Ascending aorta (tissue), 2 donors: ENCODE data around the gene STXBP6. TPM values are rescaled to one million over a fixed set of nuclear protein-coding genes. Genes with fewer than 3 reads are reported as not detected.

Experiments
- DNase-seq, 2 donors: peaks; one replicate each; pipeline ENCODE4 v3.0.0-alpha.2; 2019; ENCODE audit warnings: low spot score in 2 of 2
- H3K27ac ChIP-seq, 2 donors: fragments of 200-600 bp; sonication (generic); one replicate each; pipeline ENCODE4 v1.5.1; 2016 to 2017; ENCODE audit warnings: mild to moderate bottlenecking in 1 of 2
- H3K27me3 ChIP-seq: fragments of 200-600 bp; sonication (generic); one replicate; pipeline ENCODE4 v1.5.1; 2017
- H3K36me3 ChIP-seq, 2 donors: fragments of 200-600 bp; sonication (generic); one replicate each; pipeline ENCODE4 v1.5.1; 2016
- H3K4me1 ChIP-seq, 2 donors: fragments of 200-600 bp; sonication (generic); one replicate each; pipeline ENCODE4 v1.5.1; 2016 to 2017; ENCODE audit warnings: mild to moderate bottlenecking in 1 of 2
- H3K4me3 ChIP-seq, 2 donors: fragments of 200-600 bp; sonication (generic); one replicate each; pipeline ENCODE4 v1.5.1; 2016 to 2017; ENCODE audit warnings: mild to moderate bottlenecking in 1 of 2
- H3K9me3 ChIP-seq, 2 donors: fragments of 200-600 bp; sonication (generic); one replicate each; pipeline ENCODE4 v1.5.1; 2016
- intact Hi-C: fragments of 100-400 bp; cut with DNase I; formaldehyde crosslinking; loops from one replicate; pipeline ENCODE4 v1.15.1; 2023
- total RNA-seq: library from RNA; depleted of rRNA; stranded (reverse); fragments of >200 nt; gene quantifications from one replicate; pipeline ENCODE4 v1.1.0, GENCODE V29; 2016
- TF ChIP-seq, protein P1 (sequence below), 3 experiments: fragments of 200-600 bp in 2 of 3; fragments of 450-650 bp in 1 of 3; sonication (generic) in 2 of 3; IDR thresholded peaks; one replicate each; pipeline ENCODE4 v1.5.1; 2016 to 2019; ENCODE audit warnings: antibody characterized with exemption in 3 of 3, mild to moderate bottlenecking in 1 of 3, moderate library complexity in 1 of 3

STXBP6 gene
- total RNA-seq, 1 donor from 2014 or later: 0.21 TPM

DNA sequence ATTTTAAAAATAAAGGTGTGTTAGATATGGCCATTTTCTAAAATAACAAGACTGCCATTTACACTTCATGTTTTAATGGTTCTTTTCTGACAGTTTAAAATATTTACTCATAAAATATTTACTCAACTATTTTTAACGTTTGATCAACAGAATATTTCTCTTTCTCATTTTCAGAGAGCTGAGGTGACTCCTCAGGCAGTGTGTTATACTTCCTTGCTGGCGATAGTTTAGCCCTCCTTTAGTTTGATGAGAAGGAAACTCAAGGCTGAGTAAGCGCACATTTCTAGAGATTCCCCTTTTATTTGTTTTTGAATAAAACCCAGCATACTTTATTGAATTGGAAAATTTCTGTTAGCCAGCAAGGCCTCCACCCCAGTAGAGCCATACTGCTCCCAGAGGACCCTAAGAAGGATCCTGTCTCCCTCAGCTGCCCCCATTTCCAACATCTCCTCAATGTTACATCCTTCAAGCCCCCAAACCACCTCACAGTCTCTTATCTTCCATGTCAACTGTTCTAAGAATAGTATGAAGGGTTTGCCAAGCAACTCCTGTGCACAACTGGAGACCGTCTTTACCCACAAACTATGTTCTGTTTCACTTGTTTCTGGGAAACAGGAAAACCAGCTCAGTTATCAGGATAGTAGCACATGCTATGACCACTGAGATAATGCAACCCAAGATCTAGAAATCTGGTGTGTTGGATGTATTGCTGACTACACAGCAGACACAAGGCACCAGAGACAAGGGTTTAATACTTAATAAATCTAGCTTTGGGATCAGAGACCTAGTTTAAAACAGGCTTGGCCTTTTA, 129.5 kb downstream of the STXBP6 start:
- TF ChIP-seq, protein P1, sequence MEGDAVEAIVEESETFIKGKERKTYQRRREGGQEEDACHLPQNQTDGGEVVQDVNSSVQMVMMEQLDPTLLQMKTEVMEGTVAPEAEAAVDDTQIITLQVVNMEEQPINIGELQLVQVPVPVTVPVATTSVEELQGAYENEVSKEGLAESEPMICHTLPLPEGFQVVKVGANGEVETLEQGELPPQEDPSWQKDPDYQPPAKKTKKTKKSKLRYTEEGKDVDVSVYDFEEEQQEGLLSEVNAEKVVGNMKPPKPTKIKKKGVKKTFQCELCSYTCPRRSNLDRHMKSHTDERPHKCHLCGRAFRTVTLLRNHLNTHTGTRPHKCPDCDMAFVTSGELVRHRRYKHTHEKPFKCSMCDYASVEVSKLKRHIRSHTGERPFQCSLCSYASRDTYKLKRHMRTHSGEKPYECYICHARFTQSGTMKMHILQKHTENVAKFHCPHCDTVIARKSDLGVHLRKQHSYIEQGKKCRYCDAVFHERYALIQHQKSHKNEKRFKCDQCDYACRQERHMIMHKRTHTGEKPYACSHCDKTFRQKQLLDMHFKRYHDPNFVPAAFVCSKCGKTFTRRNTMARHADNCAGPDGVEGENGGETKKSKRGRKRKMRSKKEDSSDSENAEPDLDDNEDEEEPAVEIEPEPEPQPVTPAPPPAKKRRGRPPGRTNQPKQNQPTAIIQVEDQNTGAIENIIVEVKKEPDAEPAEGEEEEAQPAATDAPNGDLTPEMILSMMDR (IDR thresholded peaks at IDR 0.05): no peak
- intact Hi-C loops: no loop called here
- Histone ChIP-seq H3K27me3 (no peaks in the 10 kb centered on the region), H3K9me3 (no peaks in the 10 kb centered on the region), H3K36me3 (no peaks in the 10 kb centered on the region), H3K4me1 (no peaks in the 10 kb centered on the region), H3K27ac (no peak overlapping the region), H3K4me3 (no peak overlapping the region)
- no peak for DNase-seq

DNA sequence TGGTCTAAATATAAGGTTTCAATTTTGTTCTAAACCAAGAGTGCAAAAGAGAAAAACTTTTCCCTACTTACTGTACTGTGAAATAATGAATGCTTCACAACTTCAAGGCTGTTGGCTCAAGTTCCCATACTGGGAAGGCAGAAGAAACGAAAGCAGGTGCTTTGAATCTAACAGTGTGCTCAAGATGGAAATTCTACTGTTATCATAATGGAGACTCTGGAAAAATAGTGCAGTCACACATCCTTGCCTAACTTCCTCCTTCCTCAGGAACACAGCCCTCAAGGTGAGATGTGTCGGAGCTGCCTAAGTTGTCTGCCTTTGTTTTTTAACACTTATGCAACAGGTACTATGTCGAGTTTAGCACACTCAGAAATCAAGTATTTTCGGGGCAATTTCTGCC, 131.1 kb downstream of the STXBP6 start:
- no peaks in the 10 kb centered on the region for H3K36me3 ChIP-seq
- H3K27me3 ChIP-seq: no peaks in the 10 kb centered on the region
- no peaks in the 10 kb centered on the region for H3K9me3 ChIP-seq
- TF ChIP-seq, protein P1 (IDR thresholded peaks at IDR 0.05): no peak
- H3K4me3 ChIP-seq: no peak overlapping the region
- H3K27ac ChIP-seq: no peak overlapping the region
- no peak for DNase-seq
- intact Hi-C loops: no loop called here
- no peaks in the 10 kb centered on the region for H3K4me1 ChIP-seq

DNA sequence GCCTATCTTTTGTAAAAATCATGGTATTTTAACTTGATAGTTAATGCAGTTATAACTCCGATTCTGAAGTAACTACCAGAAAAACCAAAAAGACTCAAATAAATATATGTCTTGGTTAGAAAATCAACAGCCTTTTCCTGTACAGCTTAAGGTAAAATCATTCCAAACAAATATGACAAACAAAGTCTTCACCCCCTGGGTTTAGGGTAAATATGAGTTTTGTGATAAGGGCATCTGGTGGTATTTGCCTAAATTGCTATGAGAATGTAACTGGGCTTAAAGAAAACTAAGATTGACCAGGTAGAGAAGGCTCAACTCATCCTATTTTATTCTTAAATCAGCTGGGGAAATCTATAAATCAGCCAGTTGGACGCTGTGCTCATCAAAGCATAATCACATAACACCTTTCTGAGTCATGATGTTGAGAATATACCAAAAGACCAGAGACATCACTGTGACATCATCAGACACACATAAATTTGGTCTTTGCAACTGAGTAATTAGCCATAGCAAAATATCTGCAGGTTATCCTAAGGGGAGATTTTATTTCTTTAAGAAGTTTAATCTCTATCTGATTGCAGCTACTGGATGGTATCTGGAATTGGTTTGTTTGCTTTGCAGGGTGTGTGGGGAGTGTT, 133.9 kb downstream of the STXBP6 start:
- intact Hi-C loops: no loop called here
- DNase-seq: no peak
- Histone ChIP-seq H3K9me3 (no peaks in the 10 kb centered on the region), H3K27me3 (no peaks in the 10 kb centered on the region), H3K4me3 (no peak overlapping the region), H3K36me3 (no peaks in the 10 kb centered on the region), H3K4me1 (peaks cover 0 to 4% of the 10 kb centered on the region in 2 donors), H3K27ac (no peak overlapping the region)
- TF ChIP-seq, protein P1 (IDR thresholded peaks at IDR 0.05): no peak

DNA sequence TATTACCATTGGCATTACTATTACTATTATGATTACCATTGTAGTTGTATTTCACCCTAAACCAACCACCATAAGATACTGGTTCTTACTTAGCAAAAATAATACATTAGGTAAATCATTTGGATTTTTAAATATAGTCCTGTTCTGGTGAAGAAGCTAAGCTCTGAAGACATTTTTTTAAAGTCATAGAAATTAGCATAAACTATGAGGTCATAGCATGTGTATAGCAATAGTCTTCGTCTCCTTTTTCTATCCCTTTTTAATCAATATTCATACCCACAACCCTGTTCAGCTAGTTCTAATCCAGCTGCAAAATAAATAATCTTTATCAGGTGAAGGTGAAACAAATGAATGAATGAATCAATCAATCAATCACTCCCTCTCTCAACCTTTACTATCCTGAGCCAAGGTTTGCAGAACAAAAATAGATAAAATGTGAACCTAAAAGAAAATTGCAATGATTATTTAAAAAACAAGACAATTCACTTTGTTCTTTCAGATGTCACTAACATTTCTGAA, 134.5 kb downstream of the STXBP6 start:
- Histone ChIP-seq H3K4me3 (no peak overlapping the region), H3K9me3 (no peaks in the 10 kb centered on the region), H3K27ac (no peak overlapping the region), H3K27me3 (no peaks in the 10 kb centered on the region), H3K4me1 (peaks cover 0 to 4% of the 10 kb centered on the region in 2 donors), H3K36me3 (no peaks in the 10 kb centered on the region)
- TF ChIP-seq, protein P1 (IDR thresholded peaks at IDR 0.05): no peak
- intact Hi-C loops: no loop called here
- no peak for DNase-seq

DNA sequence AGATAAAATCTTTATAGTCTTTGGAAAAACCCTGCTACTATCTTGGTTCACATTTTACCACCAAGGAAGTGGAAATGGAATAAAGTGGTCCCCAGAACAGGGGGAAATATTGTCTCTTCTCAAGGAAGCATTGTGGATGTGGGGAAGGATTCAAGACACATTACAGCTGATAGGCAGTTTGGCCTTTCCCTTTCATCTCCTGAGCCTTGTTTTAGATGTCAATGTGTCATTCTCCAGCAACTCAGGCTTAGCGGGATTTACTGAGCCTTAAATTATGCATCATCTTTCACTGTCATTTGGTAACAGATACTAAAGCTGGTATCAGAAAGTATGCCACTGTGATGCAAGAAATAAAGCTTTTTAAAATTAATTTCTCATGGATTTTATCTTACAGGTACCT, 136.2 kb downstream of the STXBP6 start:
- intact Hi-C loops: no loop called here
- TF ChIP-seq, protein P1 (IDR thresholded peaks at IDR 0.05): no peak
- peaks cover 0 to 4% of the 10 kb centered on the region in 2 donors for H3K4me1 ChIP-seq

More for the DNA sequence above, 136.2 kb downstream of the STXBP6 start:
- DNase-seq: no peak
- Histone ChIP-seq H3K27ac (no peak overlapping the region), H3K36me3 (no peaks in the 10 kb centered on the region), H3K4me3 (no peak overlapping the region), H3K27me3 (no peaks in the 10 kb centered on the region), H3K9me3 (no peaks in the 10 kb centered on the region)
